GM18519 (cell line): ENCODE data around the gene OSBP2.

Experiments
- ATAC-seq: cut with Tn5 transposase; IDR thresholded peaks from one replicate; pipeline ENCODE4 v1.9.1; 2021; ENCODE audit warnings: mild to moderate bottlenecking, moderate library complexity; ENCODE audit not compliant: unreplicated experiment, low FRiP score

Gene OSBP2

GRCh38 chr22:30876915-30877553, 182.4 kb downstream of the OSBP2 start:
- ATAC-seq = no peak

GRCh38 chr22:30877662-30878515, 183.2 kb downstream of the OSBP2 start:
- no peak for ATAC-seq

GRCh38 chr22:30878516-30879414, 184.1 kb downstream of the OSBP2 start:
- no peak for ATAC-seq

GRCh38 chr22:30879415-30879797, 184.7 kb downstream of the OSBP2 start:
- no peak for ATAC-seq

- ATAC-seq = no peak
Observed at GRCh38 chr22:30880181-30880601, 185.5 kb downstream of the OSBP2 start.

- ATAC-seq = no peak
Observed at GRCh38 chr22:30880847-30881246, 186.2 kb downstream of the OSBP2 start.

- ATAC-seq = no peak
Observed at GRCh38 chr22:30881361-30882183, 186.9 kb downstream of the OSBP2 start.

- no peak for ATAC-seq
Observed at GRCh38 chr22:30882184-30882717, 187.6 kb downstream of the OSBP2 start.

GRCh38 chr22:30882974-30883533, 188.4 kb downstream of the OSBP2 start:
- no peak for ATAC-seq

GRCh38 chr22:30883586-30884145, 189.0 kb downstream of the OSBP2 start:
- ATAC-seq = no peak

GRCh38 chr22:30884211-30885000, 189.7 kb downstream of the OSBP2 start:
- no peak for ATAC-seq

- ATAC-seq = no peak
Observed at GRCh38 chr22:30885001-30885366, 190.3 kb downstream of the OSBP2 start.

GRCh38 chr22:30885591-30885990, 190.9 kb downstream of the OSBP2 start:
- no peak for ATAC-seq

GRCh38 chr22:30887453-30887852, 192.8 kb downstream of the OSBP2 start:
- ATAC-seq = no peak

- no peak for ATAC-seq
Observed at GRCh38 chr22:30887861-30888260, 193.2 kb downstream of the OSBP2 start.

- ATAC-seq = no peak
Observed at GRCh38 chr22:30889268-30889995, 194.8 kb downstream of the OSBP2 start.

- no peak for ATAC-seq
Observed at GRCh38 chr22:30889996-30890480, 195.4 kb downstream of the OSBP2 start.
